SK-MEL-5 (cell line): ENCODE data around the gene SARNP. TPM values are rescaled to one million over a fixed set of nuclear protein-coding genes. Genes with fewer than 3 reads are reported as not detected.
A peak's percentile ranks its signal among the peaks of the same experiment; 100 is the strongest.
"Not testable (repeated sequence)": the region's sequence is repeated elsewhere in the genome, so short reads cannot be mapped to it uniquely, and the experiment has no call there.

Source experiments
- DNase-seq: peaks from one replicate; pipeline ENCODE4 v3.0.0-alpha.2; 2016; ENCODE audit warnings: low read depth, low spot score
- in situ Hi-C: cut with HindIII; loops from 2 replicates; pipeline ENCODE4 v1.10.0; 2016; ENCODE audit warnings: low sequenced_read_pairs, high pct_unique_total_duplicates, low pct_unique_long_range_greater_than_20kb
- polyA plus RNA-seq, 2 experiments: library from polyadenylated mRNA; depleted of rRNA; stranded (reverse); fragments of >200 nt; gene quantifications; 2 replicates each; pipeline ENCODE4 v1.2.3, GENCODE V29; 2015
- total RNA-seq: library from RNA; depleted of rRNA; stranded (reverse); fragments of >200 nt; shearing (Covaris generic); gene quantifications from 2 replicates; pipeline ENCODE4 v1.2.3, GENCODE V29; 2014; rRNA removed

Gene SARNP, protein sequence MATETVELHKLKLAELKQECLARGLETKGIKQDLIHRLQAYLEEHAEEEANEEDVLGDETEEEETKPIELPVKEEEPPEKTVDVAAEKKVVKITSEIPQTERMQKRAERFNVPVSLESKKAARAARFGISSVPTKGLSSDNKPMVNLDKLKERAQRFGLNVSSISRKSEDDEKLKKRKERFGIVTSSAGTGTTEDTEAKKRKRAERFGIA
- total RNA-seq: 60.0 and 69.4 TPM in 2 replicates
- polyA plus RNA-seq (2015; cell fraction: cytosol; rRNA removed): 35.6 and 48.6 TPM in 2 replicates
- 17.1 and 21.2 TPM in 2 replicates for polyA plus RNA-seq (2015; cell fraction: nucleus; rRNA removed)

DNA sequence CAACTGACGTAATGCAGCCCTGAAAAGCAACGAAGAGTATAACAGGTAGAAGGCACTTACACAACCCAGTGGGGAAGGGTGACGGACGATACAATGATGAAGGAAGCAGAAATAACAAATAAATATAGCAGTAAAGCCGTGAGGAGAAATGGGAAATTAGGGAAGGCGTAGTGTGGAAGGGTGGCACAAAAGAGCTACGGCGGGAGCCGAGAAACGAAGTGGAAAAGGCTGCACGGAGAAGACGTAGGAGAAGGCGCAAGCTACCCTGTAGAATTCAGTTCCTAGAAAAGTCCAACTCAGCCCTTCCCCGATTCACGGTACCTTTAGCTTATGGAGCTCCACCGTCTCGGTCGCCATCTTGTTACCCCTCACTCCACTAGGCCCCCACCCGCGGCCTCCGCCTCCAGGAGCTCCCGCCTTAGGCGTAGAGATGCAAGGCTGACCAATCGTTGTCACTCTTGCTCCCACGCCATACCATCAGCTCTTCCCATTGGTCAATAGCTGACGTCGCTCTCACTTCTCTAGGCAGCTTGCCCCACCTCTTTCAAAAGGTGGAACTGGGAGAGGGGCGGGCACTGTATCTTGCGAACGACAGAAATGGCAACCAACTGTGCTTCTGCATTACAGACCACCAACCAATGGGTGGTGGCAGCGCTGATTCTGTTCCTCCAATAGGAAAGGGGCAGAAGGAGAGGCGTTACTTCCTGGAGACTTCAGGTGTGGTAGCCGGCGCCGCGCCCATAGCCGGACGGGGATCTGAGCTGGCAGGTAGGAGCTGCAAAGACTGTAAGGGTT lies at the start of gene SARNP, which contains the start of gene ORMDL2:
Gene SARNP (minus strand): TSS at position 380 of the 795 bp plus-strand sequence. CDS start 23 bp downstream, at position 357.
Gene ORMDL2 (plus strand): TSS at position 697 of the 795 bp plus-strand sequence. CDS start 959 bp downstream, outside the sequence.
- in situ Hi-C loops: no loop called here
- DNase-seq: peak; percentile 100

DNA sequence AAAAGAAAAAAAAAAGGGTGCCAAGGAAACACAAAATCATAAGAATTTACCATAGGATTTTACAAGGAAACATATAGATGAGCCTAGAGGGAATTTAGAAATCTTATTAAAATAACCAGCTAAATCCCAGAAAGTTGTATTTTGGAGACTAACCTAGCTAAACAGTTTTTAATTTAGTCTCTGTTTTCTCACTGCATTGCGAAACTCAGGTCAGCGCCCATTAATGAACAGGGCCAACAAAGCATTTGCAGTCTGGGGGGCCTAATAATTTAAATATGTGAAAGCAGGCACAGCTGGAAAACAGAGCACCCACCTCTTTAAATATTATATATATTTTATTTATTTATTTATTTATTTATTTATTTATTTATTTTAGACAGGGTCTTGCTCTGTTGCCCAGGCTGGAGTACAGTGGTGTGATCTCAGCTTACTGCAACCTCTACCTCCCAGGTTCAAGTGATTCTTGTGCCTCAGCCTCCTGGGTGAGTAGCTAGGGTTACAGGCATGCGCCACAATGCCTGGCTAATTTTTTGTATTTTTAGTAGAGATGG lies 49.0 kb upstream of the SARNP start:
- DNase-seq, in situ Hi-C loops: not testable (repeated sequence)

DNA sequence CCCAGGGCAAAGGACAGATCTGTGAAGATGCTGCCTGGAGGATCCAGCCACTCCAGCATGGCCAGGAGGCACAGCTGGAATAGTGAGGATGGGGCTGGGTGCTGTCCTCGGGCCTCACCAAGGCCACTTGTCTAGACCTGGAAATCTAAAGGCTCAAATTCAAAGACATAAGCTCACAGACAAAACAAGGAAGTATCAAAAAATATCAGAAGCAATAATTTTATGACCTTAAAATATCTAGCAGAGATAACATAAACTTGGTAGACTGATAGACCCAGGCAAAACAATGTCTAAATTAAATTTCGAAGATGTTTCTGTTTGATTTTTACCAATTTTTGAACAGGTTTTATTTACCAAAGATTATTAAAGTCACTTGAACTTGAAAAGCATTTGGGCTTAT lies 47.8 kb upstream of the SARNP start:
- no peak for DNase-seq
- in situ Hi-C loops: no loop called here

DNA sequence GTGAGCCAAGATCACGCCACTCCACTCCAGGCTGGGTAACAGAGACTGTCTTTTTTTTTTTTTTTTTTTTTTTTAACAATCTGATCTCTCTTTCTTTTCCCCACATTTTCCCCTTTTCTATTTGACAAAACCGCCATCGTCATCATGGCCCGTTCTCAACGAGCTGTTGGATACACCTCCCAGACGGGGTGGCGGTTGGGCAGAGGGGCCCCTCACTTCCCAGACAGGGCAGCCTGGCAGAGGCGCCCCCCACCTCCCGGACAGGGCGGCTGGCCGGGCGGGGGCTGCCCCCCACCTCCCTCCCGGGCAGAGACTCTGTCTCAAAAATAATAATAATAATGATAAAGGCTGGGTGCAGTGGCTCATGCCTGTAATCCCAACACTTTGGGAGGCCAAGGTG lies 45.4 kb upstream of the SARNP start:
- in situ Hi-C loops, DNase-seq: not testable (repeated sequence)

DNA sequence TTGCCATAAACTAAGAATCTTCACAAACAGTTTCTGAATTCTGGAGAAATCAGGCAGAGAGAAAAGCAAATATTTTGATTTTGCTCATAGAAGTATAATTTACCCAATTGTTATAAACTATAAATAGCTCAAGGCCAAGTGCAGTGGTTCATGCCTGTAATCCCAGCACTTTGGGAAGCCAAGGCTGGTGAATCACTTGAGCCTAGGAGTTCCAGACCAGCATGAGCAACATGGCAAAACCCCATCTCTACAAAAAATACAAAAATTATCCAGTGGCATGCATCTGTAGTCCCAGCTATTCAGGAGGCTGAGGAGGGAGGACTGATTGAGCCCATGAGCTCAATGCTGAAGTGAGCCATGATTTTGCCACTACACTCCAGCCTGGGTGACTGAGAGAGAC lies 44.8 kb upstream of the SARNP start:
- no peak for DNase-seq
- in situ Hi-C loops: no loop called here

DNA sequence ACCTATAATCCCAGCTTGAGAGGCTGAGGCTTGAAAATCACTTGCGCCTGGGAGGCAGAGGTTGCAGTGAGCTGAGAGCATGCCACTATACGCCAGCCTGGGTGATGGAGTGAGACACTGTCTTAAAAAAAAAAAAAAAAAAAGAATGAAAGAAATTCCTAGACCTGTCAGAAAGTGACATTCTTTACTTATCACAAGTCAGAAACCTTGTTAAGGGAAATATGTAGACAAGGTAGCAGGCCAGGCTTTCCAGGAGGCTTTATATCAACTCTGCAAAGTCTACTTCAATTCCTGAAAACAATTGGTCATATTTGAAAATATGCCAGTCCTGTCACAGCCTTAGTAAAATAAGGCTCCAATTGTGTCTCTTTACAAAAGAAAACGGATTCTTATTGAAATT lies 44.3 kb upstream of the SARNP start:
- in situ Hi-C loops: no loop called here
- no peak for DNase-seq

DNA sequence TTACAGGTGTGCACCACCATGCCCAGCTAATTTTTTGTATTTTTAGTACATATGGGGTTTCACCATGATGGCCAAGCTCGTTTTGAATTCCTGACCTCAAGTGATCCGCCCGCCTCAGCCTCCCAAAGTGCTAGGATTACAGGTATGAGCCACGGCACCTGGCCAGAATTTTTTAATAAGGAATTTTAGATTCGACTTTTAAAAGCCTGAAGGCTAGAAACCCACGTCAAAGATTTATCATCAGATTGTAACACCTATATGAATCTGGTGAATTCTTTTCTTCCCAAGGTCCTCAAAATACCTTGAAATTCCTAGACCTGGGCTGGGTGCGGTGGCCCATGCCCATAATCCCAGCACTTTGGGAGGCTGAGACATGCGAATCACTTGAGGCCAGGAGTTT lies 43.9 kb upstream of the SARNP start:
- no peak for DNase-seq
- in situ Hi-C loops: no loop called here

DNA sequence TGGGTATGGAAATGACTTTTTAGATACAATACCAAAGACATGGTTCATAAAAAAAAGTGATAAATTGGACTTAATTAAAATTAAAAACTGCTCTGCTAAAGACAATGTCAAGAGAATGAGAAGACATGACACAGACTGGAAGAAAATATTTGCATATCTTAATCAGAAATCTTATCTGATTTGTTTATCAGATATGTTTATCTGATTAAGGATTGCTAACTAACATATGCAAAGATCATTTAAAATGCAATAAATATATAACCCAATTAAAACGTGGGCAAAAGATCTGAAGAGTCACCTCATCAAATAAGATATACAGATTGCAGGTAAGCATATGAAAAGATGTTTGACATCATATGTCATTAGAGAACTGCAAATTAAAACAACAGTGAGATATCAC lies 35.2 kb upstream of the SARNP start:
- no peak for DNase-seq
- in situ Hi-C loops: no loop called here

DNA sequence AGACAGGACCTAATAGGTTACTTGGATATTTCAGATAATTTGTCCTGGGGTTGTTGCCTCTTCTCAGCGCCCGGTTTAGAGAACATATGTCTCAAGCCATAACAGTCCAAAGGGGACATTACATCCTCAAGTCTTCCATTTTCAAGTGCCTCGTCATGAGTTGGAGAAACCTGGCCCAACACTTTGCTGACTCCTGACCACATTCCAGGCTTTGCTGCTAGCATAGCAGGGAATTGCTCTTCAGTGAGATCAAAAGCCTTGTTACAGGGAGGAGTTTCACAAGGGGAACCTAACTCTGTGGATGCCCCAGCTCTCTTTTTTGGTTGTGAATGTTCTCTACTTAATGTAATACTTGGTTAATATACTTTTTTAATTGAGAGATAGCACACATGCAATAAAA lies 33.4 kb upstream of the SARNP start:
- in situ Hi-C loops: no loop called here
- no peak for DNase-seq

DNA sequence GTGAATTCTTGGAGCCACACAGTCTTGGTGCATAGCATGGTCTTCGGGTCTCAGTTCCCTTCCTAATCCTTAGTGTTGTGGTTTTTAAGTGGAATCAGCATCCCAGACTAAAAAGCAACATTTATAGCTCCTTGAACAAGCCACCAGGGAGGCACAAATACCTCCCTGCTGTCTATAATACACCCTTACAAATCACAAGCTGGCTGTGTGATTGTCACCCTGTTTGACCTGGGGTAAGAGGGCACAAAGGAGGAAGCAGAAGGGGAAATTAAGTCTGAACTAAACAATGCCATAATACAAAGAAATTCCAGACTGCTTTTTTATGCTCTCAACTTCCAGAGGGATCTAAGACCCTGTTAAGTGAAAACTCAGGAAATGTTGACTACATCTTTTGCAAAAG lies 32.9 kb upstream of the SARNP start:
- in situ Hi-C loops: no loop called here
- no peak for DNase-seq

DNA sequence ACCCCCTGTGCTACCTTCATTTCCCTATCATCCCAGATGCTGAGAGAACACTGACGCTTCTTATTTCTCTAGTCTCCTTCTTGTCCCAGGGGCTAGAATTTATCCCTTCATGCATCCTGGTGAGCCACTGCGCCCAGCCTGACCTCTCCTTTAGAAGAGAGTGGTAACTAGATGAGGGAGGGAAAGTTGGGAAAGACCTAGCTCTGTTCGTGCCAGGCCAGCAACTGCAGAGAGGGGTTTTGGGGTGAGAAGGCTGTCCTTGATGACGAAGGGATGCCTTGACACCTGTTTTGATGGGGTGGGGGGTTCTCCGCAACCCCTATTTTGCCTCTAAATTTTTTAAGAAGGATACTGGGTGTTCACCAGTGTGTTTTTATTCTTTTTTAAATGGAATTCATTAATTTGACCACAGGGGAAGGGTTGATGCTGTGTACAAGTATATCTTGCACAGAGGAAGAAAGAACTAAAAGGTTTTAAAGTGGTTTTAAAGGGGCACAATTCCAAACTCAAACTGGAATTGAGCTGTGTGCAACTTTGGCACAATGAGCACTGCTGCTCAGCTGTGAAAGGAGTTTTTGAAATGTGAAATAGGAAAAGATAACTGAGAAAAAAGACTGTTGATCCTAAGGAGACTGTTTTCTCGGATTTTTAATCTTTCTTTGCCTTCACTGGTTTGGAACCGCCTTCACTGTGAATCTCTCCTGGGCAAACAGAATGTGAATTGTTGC lies 32.3 kb upstream of the SARNP start:
- DNase-seq: no peak
- in situ Hi-C loops: no loop called here

DNA sequence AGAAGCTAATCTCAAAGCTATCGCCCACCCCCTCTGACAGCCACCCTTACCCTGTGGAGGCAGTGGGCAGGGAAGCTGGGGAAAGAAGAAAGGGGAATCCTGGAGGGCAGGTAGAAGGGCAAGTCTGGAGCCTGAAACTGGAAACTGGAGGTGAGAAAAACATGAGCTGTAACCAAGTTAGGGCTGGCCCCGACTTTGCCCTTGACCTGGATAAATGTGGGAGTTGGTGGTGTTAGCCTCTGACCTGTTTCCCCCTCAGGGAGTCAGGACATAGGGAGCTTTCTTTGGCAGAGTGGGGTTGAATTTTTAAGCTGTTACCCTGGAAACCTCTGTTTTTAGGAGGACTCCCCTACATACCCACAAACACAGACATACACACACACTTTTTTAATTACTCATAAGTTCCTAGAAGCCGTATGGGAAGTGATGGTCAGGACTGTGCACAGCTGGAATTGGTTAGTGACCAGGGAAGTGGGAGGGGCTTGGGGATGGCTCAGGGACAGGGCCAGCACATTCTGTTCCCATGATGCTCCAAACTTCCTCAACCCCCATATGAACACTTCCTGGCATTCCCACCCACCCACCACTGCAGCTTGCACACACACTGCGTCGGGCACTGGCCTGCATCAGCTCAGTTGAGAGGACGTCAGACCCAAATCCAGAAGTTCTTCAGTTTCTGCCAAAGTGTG lies 30.2 kb upstream of the SARNP start:
- DNase-seq: peak; percentile 52
- in situ Hi-C loops: no loop called here

DNA sequence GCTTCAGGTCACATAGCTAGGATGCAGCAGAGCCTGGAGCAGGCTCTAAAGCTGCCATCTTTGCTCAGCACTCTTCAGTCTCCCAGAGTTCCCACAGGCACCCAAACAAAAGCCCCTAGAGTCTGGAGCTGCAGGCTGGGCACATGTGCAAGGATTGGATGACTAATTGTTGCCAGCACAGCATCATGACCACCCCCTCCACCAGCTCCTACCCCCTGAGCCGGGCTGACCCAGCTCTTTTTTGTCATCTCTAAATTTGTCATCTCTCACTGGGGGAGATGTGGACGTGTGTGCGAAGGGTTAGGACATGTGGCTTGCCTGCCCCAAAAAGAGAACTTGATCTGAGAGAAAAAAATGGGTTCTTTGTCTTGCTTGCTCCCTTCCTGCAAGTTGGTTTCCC lies 29.5 kb upstream of the SARNP start:
- DNase-seq: peak; percentile 39
- in situ Hi-C loops: no loop called here

DNA sequence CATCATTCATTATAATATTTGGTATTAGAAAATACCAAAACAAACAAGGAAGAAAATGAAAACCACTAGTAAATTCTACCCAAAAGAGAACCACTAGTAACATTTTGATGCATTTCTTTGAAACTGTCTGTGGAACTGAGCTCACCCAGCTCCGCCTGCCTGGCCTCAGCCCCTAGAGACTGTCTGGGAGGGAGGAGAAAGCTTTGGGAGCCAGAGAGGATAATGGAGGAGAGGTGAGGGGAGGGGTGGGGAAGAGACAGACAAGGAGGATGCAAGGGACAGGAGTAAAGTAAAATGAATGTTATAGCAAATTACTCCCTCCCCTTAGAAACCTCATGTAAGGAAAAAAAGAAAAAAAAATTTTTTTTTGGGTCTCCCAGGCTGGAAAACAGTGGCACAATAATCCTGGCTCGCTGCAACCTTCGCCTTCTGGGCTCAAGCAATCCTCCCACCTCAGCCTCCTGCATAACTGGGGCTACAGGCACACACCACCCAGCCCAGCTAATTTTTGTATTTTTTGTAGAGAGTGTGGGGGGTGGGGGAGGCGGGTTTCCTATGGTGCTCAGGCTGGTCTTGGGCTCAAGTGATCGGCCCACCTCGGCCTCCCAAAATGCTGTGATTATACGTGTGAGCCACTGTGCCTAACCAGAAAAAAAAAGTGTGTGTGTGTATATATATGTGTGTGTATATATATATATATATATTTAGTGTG lies 28.4 kb upstream of the SARNP start:
- no peak for DNase-seq
- in situ Hi-C loops: no loop called here

DNA sequence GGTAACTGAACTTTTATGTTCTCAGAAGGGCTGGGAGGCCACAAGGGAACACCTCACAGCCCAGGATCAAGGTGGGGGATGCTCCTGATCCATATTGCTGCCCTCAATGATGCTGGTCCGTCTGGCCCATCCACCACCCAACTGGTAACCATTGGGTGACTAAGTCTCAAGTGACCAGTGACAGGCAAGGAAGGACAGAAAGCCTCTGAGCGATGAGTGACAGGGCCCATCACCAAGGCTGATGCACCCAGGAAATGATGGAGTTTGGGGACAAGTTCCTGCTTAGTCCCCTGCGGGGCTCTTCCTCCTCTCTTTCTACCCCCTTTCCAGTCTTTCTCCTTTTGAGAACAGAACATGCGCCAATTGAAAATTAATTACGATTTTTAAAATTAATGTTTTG lies 27.8 kb upstream of the SARNP start:
- in situ Hi-C loops: no loop called here
- DNase-seq: no peak

DNA sequence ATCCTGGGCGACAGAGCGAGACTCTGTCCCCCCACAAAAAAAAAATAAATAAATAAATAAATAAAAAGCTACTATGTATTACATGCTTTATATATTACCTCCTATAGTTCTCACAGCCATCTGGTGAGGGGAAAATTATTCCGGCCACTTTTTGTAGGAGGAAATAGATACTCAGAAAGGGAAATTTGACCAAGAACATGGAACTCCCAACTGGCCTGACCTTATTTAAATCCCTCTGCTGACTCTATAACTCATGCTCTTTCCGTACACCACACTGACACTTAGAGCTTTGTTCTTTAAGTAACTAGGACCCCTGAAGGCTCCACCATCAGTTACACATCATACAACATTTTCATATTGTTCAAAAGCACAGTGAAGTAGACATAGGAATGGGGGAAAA lies 27.4 kb upstream of the SARNP start:
- in situ Hi-C loops: no loop called here
- no peak for DNase-seq

DNA sequence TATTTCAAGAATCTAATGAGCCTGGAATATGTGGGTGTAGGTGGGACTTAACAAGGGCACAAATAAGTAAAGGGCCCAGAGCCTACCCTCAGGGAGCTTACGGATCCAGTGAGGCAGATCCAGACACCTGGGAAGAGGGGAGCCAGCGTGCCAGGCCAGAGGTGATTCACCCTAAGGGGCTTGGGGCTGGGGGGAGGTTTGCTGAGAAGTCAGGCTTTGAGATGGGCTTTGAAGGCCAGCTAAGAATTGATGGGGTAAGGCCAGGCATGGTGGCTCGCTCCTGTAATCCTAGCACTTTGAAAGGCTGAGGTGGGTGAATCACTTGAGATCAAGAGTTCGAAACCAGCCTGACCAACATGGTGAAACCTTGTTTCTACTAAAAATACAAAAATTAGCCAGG lies 25.9 kb upstream of the SARNP start:
- in situ Hi-C loops: no loop called here
- DNase-seq: no peak
